NAMALWA (cell line): ENCODE data around the gene MGAT5.

ENCODE experiments used
- DNase-seq: peaks from one replicate; pipeline ENCODE4 v3.0.0-alpha.2; 2015; ENCODE audit warnings: low spot score

The MGAT5 gene

GRCh38 chr2:134369220-134369902, 115.5 kb downstream of the MGAT5 start:
- no peak for DNase-seq

DNA sequence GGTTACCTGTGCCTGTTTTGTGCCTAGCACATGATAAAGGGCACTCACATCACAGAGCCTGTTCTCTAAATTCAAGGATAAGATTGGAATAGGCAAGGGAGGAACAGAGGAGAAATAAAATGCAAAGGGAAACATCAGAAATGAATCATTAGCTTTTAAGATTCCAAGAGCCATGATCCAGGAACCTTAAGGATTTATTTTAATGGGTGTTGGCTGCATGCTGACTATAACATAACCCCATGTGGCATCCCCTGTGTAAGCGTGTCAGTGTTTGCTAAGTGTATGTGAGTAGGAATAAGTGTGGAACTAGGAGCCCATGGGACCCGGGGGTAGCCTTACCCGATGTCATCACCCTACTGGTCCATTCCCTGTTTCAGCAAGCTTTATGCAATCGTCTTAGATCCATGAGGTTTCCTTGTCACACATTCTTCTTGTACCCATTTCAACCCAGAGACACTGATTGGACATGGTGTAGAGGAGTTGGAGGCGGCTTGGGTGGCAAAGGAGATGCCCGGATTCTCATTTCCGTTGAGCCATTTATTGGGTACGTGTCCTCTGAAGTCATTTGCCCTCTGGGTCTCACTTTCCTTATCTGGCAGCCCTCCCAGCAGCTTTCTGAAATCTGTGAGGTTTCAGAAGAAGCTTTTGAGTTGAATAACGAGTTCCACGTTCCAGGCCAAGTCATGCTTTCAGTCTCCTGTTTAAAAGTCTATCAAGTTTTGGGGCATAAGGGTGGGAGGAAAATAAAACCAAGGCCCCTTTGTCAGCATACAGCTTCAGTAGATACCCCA, 117.0 kb downstream of the MGAT5 start:
- no peak for DNase-seq

DNA sequence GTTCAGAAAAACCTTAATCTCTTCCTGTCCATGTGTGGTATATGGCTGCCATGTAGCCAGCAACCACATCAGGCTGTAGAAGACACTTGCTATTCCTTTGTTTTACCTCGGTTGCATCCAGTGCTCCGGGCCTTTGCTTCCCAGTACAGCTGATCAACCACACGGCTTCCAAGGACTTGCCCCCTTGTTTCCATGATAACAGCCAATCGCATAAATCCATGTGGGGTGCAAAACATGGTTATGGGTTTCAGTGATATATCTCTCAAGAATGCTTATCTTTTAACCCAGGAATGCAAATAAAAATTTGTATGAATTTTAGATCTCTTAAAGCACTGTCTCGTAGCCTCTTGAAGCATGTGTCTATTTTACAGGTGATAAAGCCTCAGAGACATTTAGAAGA, 118.3 kb downstream of the MGAT5 start:
- no peak for DNase-seq

- DNase-seq: no peak
Measured at GRCh38 chr2:134372611-134373131, 118.8 kb downstream of the MGAT5 start.

GRCh38 chr2:134375935-134376334, 122.1 kb downstream of the MGAT5 start:
- DNase-seq: no peak

GRCh38 chr2:134377730-134378129, 123.9 kb downstream of the MGAT5 start:
- no peak for DNase-seq

GRCh38 chr2:134379293-134379692, 125.4 kb downstream of the MGAT5 start:
- no peak for DNase-seq

- no peak for DNase-seq
Measured at GRCh38 chr2:134379722-134380121, 125.8 kb downstream of the MGAT5 start.

GRCh38 chr2:134381141-134381540, 127.3 kb downstream of the MGAT5 start:
- no peak for DNase-seq

GRCh38 chr2:134384131-134384530, 130.3 kb downstream of the MGAT5 start:
- DNase-seq: no peak

DNA sequence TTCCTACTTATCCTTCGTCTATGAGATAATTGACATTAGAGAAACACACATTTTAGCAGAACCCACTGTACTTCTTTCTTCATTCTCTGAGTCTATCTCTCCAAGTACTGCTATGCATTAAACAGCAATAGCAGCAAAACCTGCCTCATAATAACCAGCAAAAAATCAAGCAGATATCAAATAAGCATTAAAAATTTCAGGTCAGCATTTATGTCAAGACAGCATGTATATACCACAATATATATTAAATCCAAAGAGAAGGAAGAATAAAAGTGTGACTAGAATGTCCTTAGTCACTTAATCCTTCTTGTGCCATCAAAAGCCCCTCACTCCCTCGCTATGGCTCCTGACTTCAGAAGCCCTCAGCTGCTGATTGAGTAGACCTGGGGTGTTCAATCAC, 131.3 kb downstream of the MGAT5 start:
- DNase-seq: no peak

- no peak for DNase-seq
Measured at GRCh38 chr2:134386310-134386709, 132.4 kb downstream of the MGAT5 start.

- no peak for DNase-seq
Measured at GRCh38 chr2:134389381-134389780, 135.5 kb downstream of the MGAT5 start.

DNA sequence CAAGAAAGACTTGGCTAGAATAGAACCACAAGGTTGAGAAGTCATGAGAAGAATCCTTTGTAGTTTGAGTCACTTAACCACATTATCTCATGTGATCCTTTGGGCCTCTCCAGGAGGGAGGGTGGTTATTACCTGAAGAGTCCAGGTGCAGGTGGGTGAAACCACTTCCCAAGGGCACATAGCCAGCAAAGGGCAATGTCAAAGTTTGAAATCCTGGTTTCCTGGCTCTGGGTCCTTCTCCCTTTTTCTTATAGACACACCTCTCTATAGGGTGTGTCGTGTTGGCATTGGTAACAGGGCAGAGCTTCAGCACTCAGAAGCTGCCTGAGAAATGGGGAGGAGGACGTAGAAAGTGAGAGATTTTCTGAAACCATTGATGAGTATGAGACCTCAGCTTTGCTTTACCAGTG, 137.9 kb downstream of the MGAT5 start:
- no peak for DNase-seq

- DNase-seq: no peak
Measured at GRCh38 chr2:134392442-134393074, 138.7 kb downstream of the MGAT5 start.

GRCh38 chr2:134393075-134393461, 139.2 kb downstream of the MGAT5 start:
- DNase-seq: no peak

DNA sequence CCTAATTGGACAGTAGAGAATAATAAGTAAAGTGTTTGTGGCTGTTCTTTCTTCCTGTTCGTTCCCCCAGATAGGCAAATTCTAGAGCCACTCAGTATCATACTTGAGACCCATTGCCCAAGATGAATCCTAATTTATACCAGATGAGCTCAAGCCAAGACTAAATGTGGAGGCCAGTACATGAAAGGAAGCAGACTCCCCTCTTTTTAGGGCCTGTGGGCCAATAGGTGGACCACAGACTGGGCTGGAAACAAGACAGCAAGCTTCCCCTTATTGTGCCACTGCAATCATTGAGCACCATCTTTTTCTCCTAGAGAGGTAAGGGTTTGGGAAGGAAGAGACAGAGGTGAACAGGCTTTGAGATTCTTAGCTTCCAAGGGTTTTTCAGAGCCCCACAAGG, 141.9 kb downstream of the MGAT5 start:
- DNase-seq: no peak

- no peak for DNase-seq
Measured at GRCh38 chr2:134396493-134396892, 142.6 kb downstream of the MGAT5 start.

DNA sequence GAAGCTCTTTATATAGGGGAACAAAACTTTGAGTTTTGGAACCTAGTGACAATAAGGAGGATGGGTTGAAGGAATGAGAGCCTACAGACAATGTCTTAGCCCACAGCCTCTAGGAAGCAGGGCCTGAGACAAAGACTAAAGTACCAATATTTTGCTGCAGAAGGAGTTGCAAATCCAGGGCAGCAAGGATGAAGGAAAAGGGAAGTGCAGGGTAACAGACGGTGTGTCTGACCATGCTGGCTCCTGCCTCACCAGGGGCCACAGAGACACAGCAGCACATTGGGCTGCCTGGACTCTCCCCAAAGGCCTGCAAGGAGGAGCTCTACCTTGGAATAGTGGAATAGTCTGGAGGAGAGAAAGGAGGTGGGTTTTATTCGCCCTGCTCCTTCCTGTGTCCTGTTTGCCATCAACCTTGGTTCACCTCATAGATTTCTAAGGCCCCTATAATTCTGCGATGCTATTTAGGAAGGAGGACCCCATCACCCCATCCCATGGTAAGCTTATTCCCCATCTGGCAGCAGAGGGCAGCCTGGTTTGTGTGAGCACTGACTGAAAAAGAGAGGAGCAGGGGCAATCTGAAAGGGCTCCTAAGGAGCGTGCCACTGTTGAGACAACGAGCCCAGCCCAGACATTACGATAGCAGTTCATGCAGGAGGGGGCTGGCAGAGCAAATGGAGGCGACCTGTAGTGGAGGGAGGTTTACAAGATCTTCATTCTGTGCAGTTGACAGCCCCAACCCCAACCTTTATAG, 143.4 kb downstream of the MGAT5 start:
- DNase-seq: no peak

GRCh38 chr2:134398300-134398699, 144.4 kb downstream of the MGAT5 start:
- DNase-seq: no peak

DNA sequence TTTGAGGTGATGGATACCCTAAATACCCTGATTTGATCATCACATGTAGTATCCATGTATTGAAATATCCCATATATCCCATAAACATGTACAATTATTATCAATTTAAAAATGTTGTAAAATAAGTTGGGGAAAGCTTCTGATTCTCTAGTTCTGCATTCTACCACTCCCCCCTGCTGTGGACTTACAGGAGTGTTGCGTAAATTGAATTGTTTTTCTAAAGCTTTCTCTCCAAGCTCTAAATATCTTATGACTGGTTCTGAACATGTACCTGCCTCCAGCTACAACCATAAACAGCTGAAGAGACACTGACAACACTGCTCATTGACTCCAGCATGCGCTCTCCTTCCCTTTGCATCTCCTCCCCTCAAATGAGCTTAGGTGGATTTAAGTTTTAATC, 145.2 kb downstream of the MGAT5 start:
- no peak for DNase-seq

DNA sequence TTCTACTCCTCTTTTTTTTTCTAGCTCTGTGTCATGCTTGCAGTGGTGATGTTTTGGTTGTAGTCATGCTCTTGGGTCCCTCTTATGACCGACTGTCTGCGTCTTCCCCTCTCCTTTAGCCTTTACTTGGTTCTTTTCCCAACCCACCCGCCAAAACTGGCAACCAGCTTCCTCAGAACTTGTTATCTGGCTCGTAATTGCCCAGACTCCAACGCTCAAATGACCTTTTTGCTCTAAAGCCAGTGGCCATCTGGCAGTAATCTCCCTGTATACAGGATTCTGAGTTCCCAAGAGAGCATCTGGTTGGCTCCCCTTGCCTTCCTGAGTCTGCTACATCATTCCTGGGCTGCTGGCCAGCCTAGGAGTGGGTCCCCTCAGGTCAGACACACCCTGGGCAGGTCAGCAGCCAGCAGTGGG, 147.2 kb downstream of the MGAT5 start:
- DNase-seq: no peak
